Sigmoid colon (tissue), 4 donors: ENCODE data around the gene IGSF6.

Source experiments
- POLR2A ChIP-seq, 2 donors: fragments of 450-650 bp; IDR thresholded peaks; one replicate each; pipeline ENCODE4 v1.6.1; 2016; ENCODE audit warnings: antibody characterized with exemption in 2 of 2, mild to moderate bottlenecking in 2 of 2, moderate library complexity in 2 of 2
- POLR2AphosphoS5 ChIP-seq, 4 donors: sonication (generic); formaldehyde crosslinking; IDR thresholded peaks; one replicate each; pipeline ENCODE4 v1.6.1; 2017; ENCODE audit warnings: antibody characterized with exemption in 4 of 4
- TF ChIP-seq, protein P1 (sequence below), 4 experiments: fragments of 450-650 bp in 3 of 4; fragments of 200-600 bp in 1 of 4; IDR thresholded peaks; one replicate each; pipeline ENCODE4 v1.5.1; 2016 to 2019; ENCODE audit warnings: antibody characterized with exemption in 4 of 4, mild to moderate bottlenecking in 3 of 4, moderate library complexity in 2 of 4

DNA sequence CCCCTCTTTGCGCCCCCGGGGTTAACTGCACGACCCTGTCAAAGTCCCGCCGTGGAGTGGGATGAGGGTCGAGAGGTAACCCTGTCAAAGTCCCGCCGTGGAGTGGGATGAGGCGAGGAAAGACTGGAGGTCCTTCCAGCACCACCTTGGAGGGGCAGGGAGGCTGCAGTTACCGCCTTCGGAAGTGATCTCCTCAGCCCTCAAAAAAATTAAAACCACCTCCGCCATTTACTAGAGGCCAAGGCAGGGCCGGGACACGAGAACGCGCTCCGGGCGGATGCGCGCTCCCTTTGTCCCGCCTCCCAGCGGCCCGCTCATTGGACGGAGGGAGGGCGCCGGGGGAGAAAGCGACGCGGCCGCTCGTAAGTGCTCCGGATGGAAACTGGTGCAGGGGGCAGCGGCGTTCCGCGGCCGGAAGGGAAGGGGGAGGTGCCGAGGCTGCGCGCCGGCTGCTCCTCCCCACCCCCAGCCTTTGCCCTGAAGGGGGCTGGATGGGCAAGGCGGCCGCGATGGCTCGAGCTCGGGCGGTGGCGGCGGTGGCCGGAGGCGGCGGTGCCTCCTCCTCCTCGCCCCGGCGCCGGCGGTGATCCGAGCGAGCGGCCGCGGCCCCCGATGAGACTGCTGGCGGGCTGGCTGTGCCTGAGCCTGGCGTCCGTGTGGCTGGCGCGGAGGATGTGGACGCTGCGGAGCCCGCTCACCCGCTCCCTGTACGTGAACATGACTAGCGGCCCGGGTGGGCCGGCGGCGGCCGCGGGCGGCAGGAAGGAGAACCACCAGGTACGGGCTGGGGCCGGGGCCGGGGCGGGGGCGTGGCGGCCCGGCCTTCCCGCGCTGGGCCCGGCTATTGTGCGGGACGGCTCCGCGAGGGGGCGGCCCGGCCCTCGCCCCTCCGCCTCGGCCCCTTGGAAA, 53.0 kb downstream of the IGSF6 start, which contains the start of gene METTL9:
- TF ChIP-seq, protein P1, sequence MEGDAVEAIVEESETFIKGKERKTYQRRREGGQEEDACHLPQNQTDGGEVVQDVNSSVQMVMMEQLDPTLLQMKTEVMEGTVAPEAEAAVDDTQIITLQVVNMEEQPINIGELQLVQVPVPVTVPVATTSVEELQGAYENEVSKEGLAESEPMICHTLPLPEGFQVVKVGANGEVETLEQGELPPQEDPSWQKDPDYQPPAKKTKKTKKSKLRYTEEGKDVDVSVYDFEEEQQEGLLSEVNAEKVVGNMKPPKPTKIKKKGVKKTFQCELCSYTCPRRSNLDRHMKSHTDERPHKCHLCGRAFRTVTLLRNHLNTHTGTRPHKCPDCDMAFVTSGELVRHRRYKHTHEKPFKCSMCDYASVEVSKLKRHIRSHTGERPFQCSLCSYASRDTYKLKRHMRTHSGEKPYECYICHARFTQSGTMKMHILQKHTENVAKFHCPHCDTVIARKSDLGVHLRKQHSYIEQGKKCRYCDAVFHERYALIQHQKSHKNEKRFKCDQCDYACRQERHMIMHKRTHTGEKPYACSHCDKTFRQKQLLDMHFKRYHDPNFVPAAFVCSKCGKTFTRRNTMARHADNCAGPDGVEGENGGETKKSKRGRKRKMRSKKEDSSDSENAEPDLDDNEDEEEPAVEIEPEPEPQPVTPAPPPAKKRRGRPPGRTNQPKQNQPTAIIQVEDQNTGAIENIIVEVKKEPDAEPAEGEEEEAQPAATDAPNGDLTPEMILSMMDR (IDR thresholded peaks at IDR 0.05): no peak
- TF ChIP-seq POLR2AphosphoS5 (IDR thresholded peaks at IDR 0.05) (peak; percentile 71 to 91 (median 88)), POLR2A (IDR thresholded peaks at IDR 0.05) (peak; percentile 63 to 74)
